Measurements from ENCODE around the gene BCOR. TPM values are rescaled to one million over a fixed set of nuclear protein-coding genes. Genes with fewer than 3 reads are reported as not detected.

BCOR gene
- polyA plus RNA-seq, 4 donors, result 52.9 to 57.4 (median 53.4) TPM

- DNase-seq (ENCODE audit: low read depth in 4 of 4, low spot score in 2 of 4), result no peak
These were observed 29.7 kb downstream of the BCOR start for GRCh38 chrX:40068048-40068447.

GRCh38 chrX:40066700-40067099, 31.1 kb downstream of the BCOR start:
- DNase-seq (ENCODE audit: low read depth in 4 of 4, low spot score in 2 of 4), result no peak

- DNase-seq (ENCODE audit: low read depth in 4 of 4, low spot score in 2 of 4), result no peak
These were observed 32.3 kb downstream of the BCOR start for GRCh38 chrX:40065296-40066046.

DNA sequence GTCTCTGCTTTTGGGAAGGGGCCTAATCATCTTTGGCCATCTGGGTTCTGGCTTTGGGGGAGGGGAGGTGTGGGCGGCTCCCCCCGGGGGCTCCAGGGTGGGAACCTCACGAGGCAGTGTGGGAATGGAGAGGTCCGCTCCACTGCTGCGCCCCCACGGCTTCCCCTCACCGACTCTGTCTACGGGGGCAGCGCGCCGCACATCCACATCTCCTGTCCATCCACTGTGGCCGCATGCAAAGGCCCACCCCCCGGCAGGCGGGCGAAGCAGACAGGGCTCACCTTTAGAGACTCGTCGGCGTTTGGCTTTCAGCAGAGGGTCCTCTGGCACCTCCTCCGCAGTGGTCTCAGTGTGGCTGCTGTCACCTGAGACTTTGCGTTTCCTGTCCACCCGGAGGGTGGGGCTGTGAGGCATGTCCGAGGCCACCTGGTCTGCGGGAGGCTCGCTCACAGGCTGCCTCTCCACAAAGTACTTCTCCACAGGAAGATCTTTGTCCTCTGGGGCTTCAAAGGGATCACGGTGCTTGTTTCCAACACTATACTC, 33.6 kb downstream of the BCOR start:
- DNase-seq (ENCODE audit: low read depth in 4 of 4, low spot score in 2 of 4), result no peak

GRCh38 chrX:40063555-40063954, 34.2 kb downstream of the BCOR start:
- no peak for DNase-seq (ENCODE audit: low read depth in 4 of 4, low spot score in 2 of 4)

DNA sequence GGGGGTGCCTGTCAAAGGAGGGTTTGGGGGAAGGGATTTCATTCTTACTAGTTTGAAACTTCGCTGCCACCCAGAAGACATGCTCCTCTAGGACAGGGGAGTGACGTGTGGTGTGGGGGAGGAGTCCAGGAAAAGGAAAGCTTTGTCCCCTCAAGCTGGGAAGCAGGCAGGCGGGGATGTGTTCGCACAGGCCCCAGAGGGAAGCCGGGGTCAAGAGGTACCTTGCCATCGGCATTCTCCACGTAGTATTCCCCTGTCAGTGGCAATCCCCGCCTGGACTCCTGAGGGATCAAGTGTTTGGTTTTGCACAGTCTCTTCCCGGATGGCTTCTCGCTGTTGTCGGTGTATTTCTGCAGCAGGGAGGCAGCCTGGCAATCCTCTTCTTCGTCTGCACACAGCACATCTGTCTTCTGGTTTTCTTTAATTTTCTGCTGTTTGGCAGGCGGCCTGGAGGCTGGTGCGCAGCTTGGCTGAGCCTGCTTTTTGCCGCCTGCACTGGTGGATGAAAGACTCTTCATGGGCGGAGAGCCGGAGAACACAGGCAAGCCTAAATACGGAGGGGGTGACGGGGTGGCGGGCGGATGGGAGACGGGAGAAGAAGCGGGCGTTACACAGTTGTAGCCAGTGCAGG, 35.1 kb downstream of the BCOR start:
- no peak for DNase-seq (ENCODE audit: low read depth in 4 of 4, low spot score in 2 of 4)

GRCh38 chrX:40061871-40062524, 35.8 kb downstream of the BCOR start:
- DNase-seq (ENCODE audit: low read depth in 4 of 4, low spot score in 2 of 4), result no peak

GRCh38 chrX:40061005-40061404, 36.8 kb downstream of the BCOR start:
- DNase-seq (ENCODE audit: low read depth in 4 of 4, low spot score in 2 of 4), result no peak

DNA sequence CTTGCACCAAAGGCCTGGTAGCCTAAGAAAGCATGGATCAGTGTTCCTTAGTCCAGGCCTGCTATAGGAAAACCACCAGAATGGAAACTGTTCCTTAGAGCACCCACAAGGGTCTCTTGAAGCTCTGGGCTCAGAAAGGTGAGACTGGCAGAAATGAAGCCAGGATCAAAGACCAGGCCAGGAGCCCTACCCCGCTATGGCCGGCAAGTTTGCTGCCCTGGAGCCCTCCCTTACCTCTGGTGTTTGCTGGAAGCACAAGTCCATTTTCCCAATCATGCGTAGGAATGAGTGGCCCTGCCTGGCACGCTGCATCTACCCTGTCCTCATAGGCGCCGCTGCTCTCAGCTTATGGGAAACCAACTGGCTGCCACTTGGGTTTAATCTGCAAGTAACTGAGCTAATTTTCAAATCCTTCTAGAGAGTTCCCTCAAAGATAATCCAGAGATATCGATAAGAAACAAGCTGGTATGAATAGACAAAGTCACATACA, 37.4 kb downstream of the BCOR start:
- DNase-seq (ENCODE audit: low read depth in 4 of 4, low spot score in 2 of 4), result no peak

GRCh38 chrX:40058719-40059118, 39.0 kb downstream of the BCOR start:
- DNase-seq (ENCODE audit: low read depth in 4 of 4, low spot score in 2 of 4), result no peak

DNA sequence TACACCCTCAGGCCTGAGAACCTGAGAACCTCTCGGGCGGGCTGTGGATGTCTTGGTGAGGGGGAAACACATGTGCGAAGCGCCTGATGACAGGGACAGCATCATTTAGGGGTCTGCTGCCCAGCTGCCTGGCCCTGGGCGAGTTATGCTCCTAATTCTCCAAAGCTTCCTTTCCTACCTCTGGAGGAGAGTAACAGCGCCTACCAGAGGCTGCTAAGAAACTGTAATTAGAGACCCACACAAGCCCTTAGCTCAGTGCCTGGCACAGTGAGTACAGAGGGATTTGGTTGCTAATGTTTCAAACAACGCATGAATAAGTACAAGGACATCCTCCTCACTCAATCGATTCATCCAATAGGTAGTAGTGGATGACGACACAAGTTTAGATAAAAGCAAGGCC, 40.4 kb downstream of the BCOR start:
- no peak for DNase-seq (ENCODE audit: low read depth in 4 of 4, low spot score in 2 of 4)

DNA sequence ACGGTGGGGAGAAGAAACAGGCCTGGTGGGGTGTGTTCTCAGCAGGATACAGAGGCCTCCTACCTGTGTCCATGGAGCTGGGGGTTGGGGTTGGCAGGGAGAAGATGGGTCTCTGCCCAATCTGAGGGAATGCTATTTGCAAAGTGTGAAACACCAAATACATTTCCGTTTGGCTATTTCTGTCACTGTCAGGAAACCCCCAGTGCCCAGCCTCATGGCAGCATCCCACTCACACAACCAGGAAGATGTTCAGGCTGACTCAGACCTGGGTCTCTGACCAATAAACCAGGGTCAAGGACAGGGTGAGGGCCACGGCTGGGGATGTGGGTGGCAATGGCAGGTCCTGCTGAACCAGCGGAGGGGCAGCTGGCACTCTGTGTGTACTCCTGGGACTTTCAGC, 41.3 kb downstream of the BCOR start:
- no peak for DNase-seq (ENCODE audit: low read depth in 4 of 4, low spot score in 2 of 4)

DNA sequence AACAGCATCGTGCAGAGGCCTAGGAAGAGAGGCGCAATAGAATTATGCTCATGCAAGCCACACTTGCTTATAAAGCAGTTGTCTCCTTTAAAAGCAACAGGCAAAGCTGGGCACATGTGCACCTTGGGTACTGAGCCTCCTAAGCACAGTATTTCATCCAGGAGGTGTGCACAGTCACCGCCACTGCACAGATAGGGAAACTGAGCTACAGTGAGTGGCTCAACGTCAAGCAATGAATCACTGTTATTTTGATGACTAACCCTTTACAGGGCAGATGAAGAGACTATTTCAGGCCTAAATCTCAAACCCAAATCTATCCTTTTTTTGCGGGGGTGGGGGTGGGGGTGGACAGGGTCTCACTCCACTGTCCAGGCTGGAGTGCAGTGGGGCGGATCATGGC, 42.3 kb downstream of the BCOR start:
- no peak for DNase-seq (ENCODE audit: low read depth in 4 of 4, low spot score in 2 of 4)

DNA sequence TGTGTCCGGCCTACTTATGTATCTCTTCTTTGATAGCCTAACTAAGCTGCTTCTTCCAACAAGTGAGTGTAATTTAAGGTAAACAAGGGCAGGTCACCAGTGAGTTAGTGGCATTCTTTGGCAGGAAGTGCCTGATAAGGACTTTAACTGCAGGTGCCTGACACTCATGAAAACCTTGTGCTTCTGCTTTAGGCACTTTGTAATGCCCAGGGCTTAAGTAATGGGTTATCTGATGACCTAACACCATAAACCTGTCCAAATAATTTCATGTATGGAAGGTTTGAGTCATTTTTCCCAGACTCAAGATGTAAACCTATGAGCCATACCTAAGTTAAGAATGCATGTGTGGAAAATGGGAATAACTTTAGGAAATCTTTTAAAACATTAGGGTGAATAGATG, 43.0 kb downstream of the BCOR start:
- DNase-seq (ENCODE audit: low read depth in 4 of 4, low spot score in 2 of 4), result no peak

DNA sequence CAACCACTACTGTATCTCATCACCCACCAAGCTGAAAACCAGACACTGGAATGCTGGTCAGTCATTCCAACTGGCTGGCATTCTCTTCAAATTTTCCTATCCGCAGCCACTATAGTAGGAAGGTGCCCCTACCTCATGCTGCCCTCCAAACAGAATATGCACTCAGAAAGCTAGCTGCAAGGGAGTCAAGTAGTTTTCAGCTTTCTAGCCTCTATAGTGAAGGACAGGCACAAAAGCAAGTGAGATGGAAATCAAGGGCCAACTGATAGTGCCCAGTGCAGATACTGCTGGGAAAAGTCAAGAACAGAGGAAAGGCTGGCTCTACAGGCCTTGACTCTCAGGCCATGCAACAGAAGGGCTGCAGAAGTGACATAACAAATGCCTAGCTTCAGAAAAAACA, 47.2 kb downstream of the BCOR start:
- DNase-seq (ENCODE audit: low read depth in 4 of 4, low spot score in 2 of 4), result no peak

- no peak for DNase-seq (ENCODE audit: low read depth in 4 of 4, low spot score in 2 of 4)
These were observed 48.6 kb downstream of the BCOR start for GRCh38 chrX:40049084-40049641.

GRCh38 chrX:40047485-40047884, 50.3 kb downstream of the BCOR start:
- no peak for DNase-seq (ENCODE audit: low read depth in 4 of 4, low spot score in 2 of 4)

- no peak for DNase-seq (ENCODE audit: low read depth in 4 of 4, low spot score in 2 of 4)
These were observed 53.9 kb downstream of the BCOR start for GRCh38 chrX:40043895-40044294.

DNA sequence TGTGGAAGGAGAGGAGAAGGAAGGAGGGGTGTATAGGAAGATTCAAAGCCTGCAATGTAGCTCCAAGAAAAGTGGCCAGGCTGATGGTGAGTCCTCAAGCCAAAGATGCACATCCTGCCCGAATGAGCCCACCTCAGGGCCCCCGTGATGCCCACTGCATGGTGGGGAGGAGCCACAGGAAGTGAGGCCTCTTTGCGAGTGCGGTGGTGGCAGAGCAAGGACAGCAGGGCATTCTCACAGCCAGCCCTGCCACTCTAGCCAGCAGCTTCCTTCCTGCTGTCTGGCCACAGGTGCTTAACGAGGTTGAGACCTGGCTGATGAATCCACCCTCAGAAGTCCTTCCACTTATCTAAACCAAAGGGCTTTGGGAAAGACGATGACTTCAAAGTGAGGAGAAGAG, 55.8 kb downstream of the BCOR start:
- DNase-seq (ENCODE audit: low read depth in 4 of 4, low spot score in 2 of 4), result no peak

DNA sequence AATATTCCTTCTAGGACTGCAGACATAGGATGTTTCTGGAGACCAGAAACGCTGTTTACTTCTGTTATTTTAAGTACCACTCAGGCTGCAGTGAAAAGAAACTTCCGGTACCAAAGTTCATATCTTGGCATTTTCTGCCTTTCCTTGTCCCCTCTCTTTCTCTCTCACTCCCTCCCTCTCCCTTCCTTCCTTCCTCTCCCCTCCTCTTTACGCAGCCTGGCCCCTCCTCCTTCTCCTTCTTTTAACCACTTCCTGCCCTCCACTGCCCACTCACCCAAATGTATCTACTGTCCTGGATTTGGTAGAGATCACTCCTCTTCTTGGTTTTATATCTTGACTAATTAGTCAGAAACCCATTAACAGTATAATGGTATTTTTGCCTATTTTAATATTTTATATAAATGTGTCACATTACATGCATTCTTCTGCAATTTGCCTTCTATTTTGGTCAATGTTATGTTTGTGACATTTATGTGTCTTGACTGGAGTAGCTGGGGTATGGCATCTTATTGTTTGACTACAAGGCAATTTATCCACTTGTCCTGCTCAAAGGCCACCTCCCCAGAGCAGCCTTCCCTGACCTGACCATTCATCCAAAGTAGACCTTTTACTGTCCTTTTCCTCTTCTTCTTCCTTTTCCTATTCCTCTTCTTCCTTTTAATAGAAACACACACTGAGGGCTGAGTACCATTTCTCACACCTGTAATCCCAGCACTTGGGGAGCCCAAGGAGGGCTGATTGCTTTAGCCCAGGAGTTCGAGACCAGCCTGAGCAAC, 56.9 kb downstream of the BCOR start:
- no peak for DNase-seq (ENCODE audit: low read depth in 4 of 4, low spot score in 2 of 4)
